ENCODE results near the gene HYCC1. TPM values are rescaled to one million over a fixed set of nuclear protein-coding genes. Genes with fewer than 3 reads are reported as not detected.

The HYCC1 gene
- total and polyA plus RNA-seq, 3 experiments from 2014 or later, result 11.7 to 31.0 (median 29.2) TPM

- CTCF ChIA-PET, result interaction anchor here (1.3 to 3.4 kb wide), 2 partner anchors 10 to 33 kb away, joined by 3 to 15 read pairs; no protein-coding TSS in a partner anchor
- Histone ChIP-seq H3K27ac (ENCODE audit: low read depth, low read length) (no peak overlapping the region), H3K4me3 (ENCODE audit: low read length) (no peak overlapping the region), H3K9me3 (ENCODE audit: low read length) (no peaks in the 10 kb centered on the region), H3K27me3 (ENCODE audit: insufficient read depth, low read length, poor library complexity, severe bottlenecking) (no peaks in the 10 kb centered on the region), H3K4me1 (ENCODE audit: insufficient read depth, low read length) (peaks cover 4% of the 10 kb centered on the region), H3K36me3 (ENCODE audit: insufficient read depth, low read length) (no peaks in the 10 kb centered on the region)
- no peaks in the 10 kb centered on the region for H3K9me3 Mint-ChIP-seq
- no peaks in the 10 kb centered on the region for H3K36me3 Mint-ChIP-seq
- peaks cover 5 to 19% of the 10 kb centered on the region in 2 donors for H3K27me3 Mint-ChIP-seq
- no peak overlapping the region for H3K4me3 Mint-ChIP-seq
- POLR2A ChIA-PET, result no interaction called here
- no peak for DNase-seq
- peaks cover 7 to 22% (median 19%) of the 10 kb centered on the region in 3 donors for H3K4me1 Mint-ChIP-seq
- H3K27ac Mint-ChIP-seq, result no peak overlapping the region
These were observed 8.4 kb upstream of the HYCC1 start for GRCh38 chr7:23022258-23022769.

- H3K9me3 ChIP-seq (ENCODE audit: low read length), result no peaks in the 10 kb centered on the region
- no peak overlapping the region for H3K27ac ChIP-seq (ENCODE audit: low read depth, low read length)
- Mint-ChIP-seq H3K36me3 (no peaks in the 10 kb centered on the region), H3K27ac (peak overlapping the region in 1 of 8 donors; percentile 9), H3K4me3 (no peak overlapping the region), H3K4me1 (peaks cover 9 to 29% (median 26%) of the 10 kb centered on the region in 3 donors), H3K27me3 (peaks cover 6 to 16% of the 10 kb centered on the region in 2 donors), H3K9me3 (no peaks in the 10 kb centered on the region)
- H3K36me3 ChIP-seq (ENCODE audit: insufficient read depth, low read length), result no peaks in the 10 kb centered on the region
- peaks cover 4% of the 10 kb centered on the region for H3K4me1 ChIP-seq (ENCODE audit: insufficient read depth, low read length)
- ChIA-PET POLR2A (interaction anchor here (1.4 kb wide), 1 partner anchor 84 kb away, joined by 4 read pairs; the partner anchor contains the start of gene KLHL7), CTCF (interaction anchor here (3.4 kb wide), 1 partner anchor 34 kb away, joined by 15 read pairs; no protein-coding TSS in a partner anchor)
- no peak for DNase-seq
- H3K4me3 ChIP-seq (ENCODE audit: low read length), result no peak overlapping the region
- no peaks in the 10 kb centered on the region for H3K27me3 ChIP-seq (ENCODE audit: insufficient read depth, low read length, poor library complexity, severe bottlenecking)
These were observed 7.7 kb upstream of the HYCC1 start for GRCh38 chr7:23021596-23021995.

GRCh38 chr7:23020742-23021401, 6.9 kb upstream of the HYCC1 start:
- peaks cover 6 to 10% of the 10 kb centered on the region in 2 donors for H3K27me3 Mint-ChIP-seq
- Histone ChIP-seq H3K27ac (ENCODE audit: low read depth, low read length) (no peak overlapping the region), H3K4me3 (ENCODE audit: low read length) (no peak overlapping the region), H3K9me3 (ENCODE audit: low read length) (no peaks in the 10 kb centered on the region), H3K36me3 (ENCODE audit: insufficient read depth, low read length) (no peaks in the 10 kb centered on the region), H3K4me1 (ENCODE audit: insufficient read depth, low read length) (peaks cover 4% of the 10 kb centered on the region), H3K27me3 (ENCODE audit: insufficient read depth, low read length, poor library complexity, severe bottlenecking) (no peaks in the 10 kb centered on the region)
- H3K27ac Mint-ChIP-seq, result peak overlapping the region in 2 of 8 donors; percentile 9 to 43
- peaks cover 9 to 33% (median 30%) of the 10 kb centered on the region in 3 donors for H3K4me1 Mint-ChIP-seq
- DNase-seq, result peak in 1 of 5 donors; percentile 18
- H3K4me3 Mint-ChIP-seq, result peak overlapping the region in 1 of 7 donors; percentile 27
- POLR2A ChIA-PET, result interaction anchor here (1.4 kb wide), 1 partner anchor 85 kb away, joined by 4 read pairs; the partner anchor contains the start of gene KLHL7
- no peaks in the 10 kb centered on the region for H3K36me3 Mint-ChIP-seq
- H3K9me3 Mint-ChIP-seq, result no peaks in the 10 kb centered on the region
- CTCF ChIA-PET, result interaction anchor here (3.4 kb wide), 1 partner anchor 35 kb away, joined by 15 read pairs; no protein-coding TSS in a partner anchor

- H3K36me3 ChIP-seq (ENCODE audit: insufficient read depth, low read length), result no peaks in the 10 kb centered on the region
- H3K4me1 Mint-ChIP-seq, result peaks cover 21 to 48% (median 45%) of the 10 kb centered on the region in 3 donors
These were observed 4.8 kb upstream of the HYCC1 start for GRCh38 chr7:23018750-23019149.

GRCh38 chr7:23017309-23017708, 3.4 kb upstream of the HYCC1 start:
- POLR2A ChIA-PET, result no interaction called here
- Mint-ChIP-seq H3K27me3 (peaks cover under 1 to 6% of the 10 kb centered on the region in 2 donors), H3K36me3 (peaks cover 0 to 4% (median 0%) of the 10 kb centered on the region in 3 donors), H3K4me3 (no peak overlapping the region), H3K27ac (no peak overlapping the region), H3K9me3 (no peaks in the 10 kb centered on the region), H3K4me1 (peaks cover 22 to 48% (median 43%) of the 10 kb centered on the region in 3 donors)
- H3K36me3 ChIP-seq (ENCODE audit: insufficient read depth, low read length), result no peaks in the 10 kb centered on the region
- peaks cover 20% of the 10 kb centered on the region for H3K4me1 ChIP-seq (ENCODE audit: insufficient read depth, low read length)
- H3K27me3 ChIP-seq (ENCODE audit: insufficient read depth, low read length, poor library complexity, severe bottlenecking), result no peaks in the 10 kb centered on the region
- H3K27ac ChIP-seq (ENCODE audit: low read depth, low read length), result no peak overlapping the region
- CTCF ChIA-PET, result no interaction called here
- no peak overlapping the region for H3K4me3 ChIP-seq (ENCODE audit: low read length)
- DNase-seq, result no peak
- no peaks in the 10 kb centered on the region for H3K9me3 ChIP-seq (ENCODE audit: low read length)

More at GRCh38 chr7:23018750-23019149, 4.8 kb upstream of the HYCC1 start:
- no peaks in the 10 kb centered on the region for H3K27me3 ChIP-seq (ENCODE audit: insufficient read depth, low read length, poor library complexity, severe bottlenecking)
- peaks cover 0 to 3% (median 0%) of the 10 kb centered on the region in 3 donors for H3K36me3 Mint-ChIP-seq
- H3K4me3 ChIP-seq (ENCODE audit: low read length), result no peak overlapping the region
- peaks cover 12% of the 10 kb centered on the region for H3K4me1 ChIP-seq (ENCODE audit: insufficient read depth, low read length)
- DNase-seq, result no peak
- H3K27ac Mint-ChIP-seq, result no peak overlapping the region
- POLR2A ChIA-PET, result no interaction called here
- H3K27me3 Mint-ChIP-seq, result peaks cover 4 to 6% of the 10 kb centered on the region in 2 donors
- no peak overlapping the region for H3K27ac ChIP-seq (ENCODE audit: low read depth, low read length)
- H3K9me3 Mint-ChIP-seq, result no peaks in the 10 kb centered on the region
- H3K4me3 Mint-ChIP-seq, result no peak overlapping the region
- H3K9me3 ChIP-seq (ENCODE audit: low read length), result no peaks in the 10 kb centered on the region
- CTCF ChIA-PET, result no interaction called here

- Histone ChIP-seq H3K27ac (ENCODE audit: low read depth, low read length) (no peak overlapping the region), H3K36me3 (ENCODE audit: insufficient read depth, low read length) (no peaks in the 10 kb centered on the region), H3K4me3 (ENCODE audit: low read length) (no peak overlapping the region), H3K9me3 (ENCODE audit: low read length) (no peaks in the 10 kb centered on the region), H3K4me1 (ENCODE audit: insufficient read depth, low read length) (peaks cover 22% of the 10 kb centered on the region), H3K27me3 (ENCODE audit: insufficient read depth, low read length, poor library complexity, severe bottlenecking) (no peaks in the 10 kb centered on the region)
- CTCF ChIA-PET, result no interaction called here
- Mint-ChIP-seq H3K9me3 (no peaks in the 10 kb centered on the region), H3K4me3 (no peak overlapping the region), H3K27ac (no peak overlapping the region), H3K36me3 (peaks cover 0 to 4% (median 0%) of the 10 kb centered on the region in 3 donors), H3K27me3 (peaks cover 0 to 6% of the 10 kb centered on the region in 2 donors), H3K4me1 (peaks cover 22 to 48% (median 42%) of the 10 kb centered on the region in 3 donors)
- no peak for DNase-seq
- POLR2A ChIA-PET, result no interaction called here
These were observed 2.7 kb upstream of the HYCC1 start for GRCh38 chr7:23016345-23017253.

GRCh38 chr7:23014681-23015080, 751 bp upstream of the HYCC1 start:
- no peaks in the 10 kb centered on the region for H3K36me3 ChIP-seq (ENCODE audit: insufficient read depth, low read length)
- Mint-ChIP-seq H3K4me3 (peak overlapping the region in 1 of 7 donors; percentile 95), H3K27me3 (peaks cover 0 to 1% of the 10 kb centered on the region in 2 donors), H3K4me1 (peaks cover 15 to 35% (median 27%) of the 10 kb centered on the region in 3 donors), H3K9me3 (no peaks in the 10 kb centered on the region), H3K36me3 (peaks cover 0 to 4% (median 0%) of the 10 kb centered on the region in 3 donors), H3K27ac (peak overlapping the region in 2 of 8 donors; percentile 95 to 96)
- H3K27ac ChIP-seq (ENCODE audit: low read depth, low read length), result peak overlapping the region; percentile 3
- ChIA-PET POLR2A (no interaction called here), CTCF (no interaction called here)
- H3K9me3 ChIP-seq (ENCODE audit: low read length), result no peaks in the 10 kb centered on the region
- no peak for DNase-seq
- H3K4me3 ChIP-seq (ENCODE audit: low read length), result no peak overlapping the region
- no peaks in the 10 kb centered on the region for H3K27me3 ChIP-seq (ENCODE audit: insufficient read depth, low read length, poor library complexity, severe bottlenecking)
- peaks cover 18% of the 10 kb centered on the region for H3K4me1 ChIP-seq (ENCODE audit: insufficient read depth, low read length)
